BE2C (cell line): ENCODE measurements around the gene ARFGAP3.

Experiments used
- DNase-seq: peaks from one replicate; pipeline ENCODE4 v3.0.0-alpha.2; 2020
- H3K27me3 ChIP-seq: fragments of 250-450 bp; sonication (Bioruptor Pico); 2 replicates; pipeline ENCODE4 v1.5.1; 2020; ENCODE audit warnings: mild to moderate bottlenecking
- H3K36me3 ChIP-seq: fragments of 250-450 bp; sonication (Bioruptor Pico); 2 replicates; pipeline ENCODE4 v1.5.1; 2020; ENCODE audit warnings: mild to moderate bottlenecking
- H3K4me1 ChIP-seq: fragments of 250-450 bp; sonication (Bioruptor Pico); 2 replicates; pipeline ENCODE4 v1.5.1; 2020
- H3K4me3 ChIP-seq: 2 replicates; pipeline ENCODE4 v1.5.1; 2011; ENCODE audit warnings: low read depth, low read length
- H3K9me3 ChIP-seq: fragments of 250-450 bp; sonication (Bioruptor Pico); 2 replicates; pipeline ENCODE4 v1.5.1; 2020
- CTCF ChIP-seq: IDR thresholded peaks from 2 replicates; pipeline ENCODE4 v1.5.1; 2012; ENCODE audit warnings: mild to moderate bottlenecking, low read depth, low read length

Gene ARFGAP3

DNA sequence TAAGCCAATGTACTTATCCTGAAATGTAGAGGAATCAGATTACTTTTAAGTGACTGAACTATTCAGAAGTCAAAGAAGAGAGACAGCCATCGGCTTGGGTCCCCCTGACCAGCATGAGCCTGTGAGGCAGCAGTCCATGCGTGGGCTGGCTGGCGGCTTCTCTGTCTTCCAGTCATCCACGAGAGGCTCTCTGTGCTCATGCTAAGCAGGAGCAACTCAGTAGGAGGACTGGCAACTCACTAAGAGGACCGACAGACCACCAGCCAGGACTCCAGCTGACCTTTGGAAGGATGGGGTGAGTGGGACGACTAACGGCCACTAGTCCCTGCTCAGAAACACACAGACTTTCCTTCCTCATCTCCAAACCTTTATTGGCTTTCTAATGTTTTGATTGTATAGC lies 43.6 kb downstream of the ARFGAP3 start:
- DNase-seq: no peak
- Histone ChIP-seq H3K36me3 (no peaks in the 10 kb centered on the region), H3K9me3 (no peaks in the 10 kb centered on the region), H3K4me3 (no peak overlapping the region), H3K4me1 (no peaks in the 10 kb centered on the region), H3K27me3 (no peaks in the 10 kb centered on the region)
- no peak for TF ChIP-seq CTCF

DNA sequence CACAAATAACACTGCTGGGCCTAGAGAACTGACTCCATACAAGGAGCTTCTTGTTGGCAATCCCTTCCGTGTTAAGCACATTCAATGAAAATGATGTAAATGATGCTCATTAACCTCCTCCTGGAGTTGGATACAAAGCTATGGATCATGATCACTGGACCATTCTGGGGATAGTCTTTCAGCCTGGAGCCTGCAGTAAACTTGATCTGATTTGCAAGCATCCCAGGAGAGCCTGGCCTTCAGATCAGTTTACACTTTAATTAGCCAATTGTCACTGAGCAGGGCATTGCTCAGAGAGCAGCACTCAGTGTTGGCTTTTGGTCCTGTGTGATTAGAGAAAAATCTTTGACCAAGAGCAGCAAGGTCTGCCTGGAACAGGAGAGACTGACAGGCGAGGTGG lies 45.6 kb downstream of the ARFGAP3 start:
- no peak overlapping the region for H3K4me3 ChIP-seq
- H3K27me3 ChIP-seq: no peaks in the 10 kb centered on the region
- no peak for TF ChIP-seq CTCF
- no peaks in the 10 kb centered on the region for H3K9me3 ChIP-seq
- DNase-seq: no peak
- H3K4me1 ChIP-seq: no peaks in the 10 kb centered on the region
- 0 out of 2 replicates have a peak, but pooled peaks cover 2% of the 10 kb centered on the region for H3K36me3 ChIP-seq

DNA sequence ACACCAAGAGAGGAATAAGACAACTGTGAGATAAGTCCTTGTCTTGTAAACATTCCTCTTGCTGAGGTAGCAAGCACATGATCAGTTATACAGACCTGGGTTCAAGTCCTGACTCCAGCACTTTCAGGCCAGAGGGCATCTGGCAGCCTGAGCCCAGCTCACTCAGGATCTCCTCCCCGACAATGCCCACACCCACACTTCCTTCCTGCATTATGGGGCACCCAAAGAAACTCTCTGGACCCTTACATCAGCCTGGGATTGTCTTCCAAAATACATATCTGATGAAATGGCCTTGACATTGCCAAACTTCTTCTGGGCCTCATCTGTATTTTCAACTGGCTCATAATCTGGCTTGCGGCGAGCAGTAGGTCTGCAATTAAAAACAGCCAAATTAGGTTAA lies 48.6 kb downstream of the ARFGAP3 start:
- Histone ChIP-seq H3K36me3 (0 out of 2 replicates have a peak, but pooled peaks cover 6% of the 10 kb centered on the region), H3K9me3 (no peaks in the 10 kb centered on the region), H3K4me3 (no peak overlapping the region), H3K4me1 (no peaks in the 10 kb centered on the region), H3K27me3 (no peaks in the 10 kb centered on the region)
- DNase-seq: no peak
- no peak for TF ChIP-seq CTCF

DNA sequence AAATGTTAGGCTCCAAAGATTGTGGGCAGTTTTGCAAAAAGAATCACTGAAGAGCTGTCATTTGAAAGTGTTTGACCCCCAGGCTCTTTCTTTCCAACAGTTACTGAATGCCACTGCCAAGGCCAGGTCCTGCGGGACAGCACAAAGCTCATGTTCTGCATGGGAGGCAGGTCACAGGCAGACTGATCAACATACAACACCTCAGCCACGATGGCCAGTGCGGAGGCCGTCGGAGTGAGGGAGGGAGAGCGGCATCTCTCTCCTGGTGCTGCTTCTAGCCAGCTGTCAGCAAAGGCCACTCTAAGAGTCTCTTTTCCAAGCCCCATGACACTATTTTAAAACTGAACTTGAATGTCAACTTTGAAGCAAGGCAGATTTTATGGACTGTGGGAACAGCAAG lies 49.9 kb downstream of the ARFGAP3 start:
- TF ChIP-seq CTCF: no peak
- no peaks in the 10 kb centered on the region for H3K9me3 ChIP-seq

DNA sequence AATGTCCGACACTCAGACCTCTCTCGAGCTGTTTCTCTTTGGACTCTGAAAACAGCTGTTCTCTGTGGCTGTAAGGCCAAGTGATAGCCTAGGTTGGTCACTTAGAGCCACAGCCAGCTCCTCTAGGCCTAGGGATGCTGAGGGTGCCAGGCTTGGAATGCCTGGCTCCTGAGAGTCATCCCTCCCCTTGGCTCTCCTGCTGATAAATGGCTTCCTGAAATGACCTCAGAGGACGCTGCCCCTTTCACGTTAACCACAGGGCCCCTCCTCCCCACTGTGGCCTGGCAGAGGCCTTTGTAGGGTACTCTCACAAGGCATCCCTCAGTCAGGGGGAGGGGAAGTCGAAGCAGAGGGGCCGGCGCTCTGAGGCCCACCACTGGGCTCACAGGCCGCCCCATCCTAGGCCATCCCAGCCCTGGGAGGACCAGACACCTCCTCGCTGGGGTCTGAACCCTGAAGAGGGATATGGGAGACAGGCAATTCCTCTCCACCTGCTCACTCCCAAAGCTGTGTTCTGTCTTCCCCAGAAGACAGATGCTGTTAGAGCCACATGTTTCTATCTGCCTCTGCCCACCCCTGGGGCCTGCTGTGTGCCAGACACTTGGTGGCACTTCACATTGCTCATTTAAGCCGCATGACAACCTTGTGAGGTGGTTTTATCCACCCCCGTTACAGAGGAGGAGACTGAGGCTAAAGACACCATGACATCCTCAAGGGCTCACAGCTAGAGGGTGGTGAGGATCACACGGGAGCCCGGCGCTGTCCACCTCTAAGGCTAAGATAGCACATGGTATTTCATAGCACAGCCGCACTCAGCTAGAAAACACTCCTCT lies 50.9 kb downstream of the ARFGAP3 start:
- H3K36me3 ChIP-seq: 0 out of 2 replicates have a peak, but pooled peaks cover 6% of the 10 kb centered on the region
- no peak for TF ChIP-seq CTCF
- no peaks in the 10 kb centered on the region for H3K4me1 ChIP-seq
- no peaks in the 10 kb centered on the region for H3K27me3 ChIP-seq
- no peak overlapping the region for H3K4me3 ChIP-seq
- no peaks in the 10 kb centered on the region for H3K9me3 ChIP-seq
- no peak for DNase-seq

More for the DNA sequence above, 49.9 kb downstream of the ARFGAP3 start:
- Histone ChIP-seq H3K4me1 (no peaks in the 10 kb centered on the region), H3K36me3 (0 out of 2 replicates have a peak, but pooled peaks cover 6% of the 10 kb centered on the region), H3K4me3 (no peak overlapping the region), H3K27me3 (no peaks in the 10 kb centered on the region)
- no peak for DNase-seq
